OCI-LY7 (cell line): Measurements from ENCODE around the gene ZNF513. TPM values are rescaled to one million over a fixed set of nuclear protein-coding genes. Genes with fewer than 3 reads are reported as not detected.

Source experiments
- BruUV-seq: library from RNA; stranded (reverse); fragments of 400-500 nt; replicated peaks from 2 replicates; lab custom pipeline; 2021; lab: Mats Ljungman, UMichigan
- CTCF ChIA-PET: fragments of 300-600 bp; sonication (Branson Sonifier 250); formaldehyde crosslinking; loops from one replicate; lab custom pipeline; 2022; ENCODE audit warnings: antibody characterized with exemption; ENCODE audit not compliant: unreplicated experiment; lab: Charles Lee
- POLR2A ChIA-PET: fragments of 300-600 bp; sonication (Branson Sonifier 250); formaldehyde crosslinking; loops from one replicate; lab custom pipeline; 2022; ENCODE audit warnings: antibody characterized with exemption; lab: Charles Lee
- DNase-seq: peaks from one replicate; pipeline ENCODE4 v3.0.0-alpha.2; 2015; ENCODE audit warnings: low spot score
- H2AFZ ChIP-seq: fragments of 200-600 bp; sonication (generic), shearing (Covaris generic); 2 replicates; pipeline ENCODE4 v1.6.1; 2014; ENCODE audit warnings: mild to moderate bottlenecking, antibody characterized with exemption, low read length, moderate library complexity
- H3K27ac ChIP-seq: fragments of 200-600 bp; sonication (generic); 2 replicates; pipeline ENCODE4 v1.5.1; 2014; ENCODE audit warnings: mixed run types, low read depth, mild to moderate bottlenecking, moderate library complexity, low read length, inconsistent platforms; ENCODE audit not compliant: poor library complexity, severe bottlenecking
- H3K36me3 ChIP-seq: fragments of 200-600 bp; sonication (generic); 2 replicates; pipeline ENCODE4 v1.6.1; 2014; ENCODE audit warnings: mild to moderate bottlenecking, antibody characterized with exemption, low read length, moderate library complexity, mixed read lengths; ENCODE audit not compliant: insufficient read depth
- H3K4me1 ChIP-seq: fragments of 200-600 bp; sonication (generic); 2 replicates; pipeline ENCODE4 v1.5.1; 2014; ENCODE audit warnings: mild to moderate bottlenecking, low read length; ENCODE audit not compliant: insufficient read depth, poor library complexity, severe bottlenecking
- H3K4me2 ChIP-seq: fragments of 200-600 bp; sonication (generic); 2 replicates; pipeline ENCODE4 v1.6.1; 2014; ENCODE audit warnings: mild to moderate bottlenecking, low read length
- H3K4me3 ChIP-seq: fragments of 200-600 bp; sonication (generic); 2 replicates; pipeline ENCODE4 v1.5.1; 2014; ENCODE audit warnings: mild to moderate bottlenecking, low read depth, low read length; ENCODE audit not compliant: poor library complexity, severe bottlenecking
- H3K79me2 ChIP-seq: fragments of 200-600 bp; sonication (generic); 2 replicates; pipeline ENCODE4 v1.6.1; 2016; ENCODE audit warnings: low read depth, mild to moderate bottlenecking, low read length, moderate library complexity, mixed read lengths; ENCODE audit not compliant: insufficient read depth
- H3K9me2 ChIP-seq: fragments of 200-600 bp; sonication (generic); 2 replicates; pipeline ENCODE4 v1.6.1; 2016; ENCODE audit warnings: mild to moderate bottlenecking, low read length, mixed read lengths; ENCODE audit not compliant: insufficient read depth
- H3K9me3 ChIP-seq: fragments of 200-600 bp; sonication (generic); 2 replicates; pipeline ENCODE4 v1.6.1; 2014; ENCODE audit warnings: mild to moderate bottlenecking, mixed run types, low read length, mixed read lengths
- H4K20me1 ChIP-seq: fragments of 200-600 bp; sonication (generic); 2 replicates; pipeline ENCODE4 v1.6.1; 2014; ENCODE audit warnings: mild to moderate bottlenecking, antibody characterized with exemption, low read length, moderate library complexity, mixed read lengths; ENCODE audit not compliant: insufficient read depth
- EZH2phosphoT487 ChIP-seq: fragments of 200-600 bp; sonication (generic); IDR thresholded peaks from 2 replicates; pipeline ENCODE4 v1.6.1; 2018; ENCODE audit warnings: low read depth, borderline replicate concordance, mild to moderate bottlenecking, mixed run types, antibody characterized with exemption, low read length, moderate library complexity, mixed read lengths
- intact Hi-C: fragments of 100-400 bp; cut with micrococcal nuclease; formaldehyde crosslinking; loops from one replicate; pipeline ENCODE4 v1.10.0; 2022; ENCODE audit not compliant: unreplicated experiment
- total RNA-seq, 2 experiments: library from RNA; depleted of rRNA in 1 of 2; stranded (reverse); fragments of >200 nt in 1 of 2; shearing (Covaris generic) in 1 of 2; gene quantifications; 2 replicates each; pipeline ENCODE4 v1.2.3, GENCODE V29; 2014 to 2022
- TF ChIP-seq, protein P1 (sequence below): fragments of 200-600 bp; sonication (generic); conservative IDR thresholded peaks from 2 replicates; pipeline ENCODE4 v1.5.1; 2014; ENCODE audit warnings: mild to moderate bottlenecking, antibody characterized with exemption, low read length, moderate library complexity, mixed read lengths

ZNF513 gene
- total RNA-seq, 2 experiments from 2014 or later, result 10.0 to 10.9 TPM

DNA sequence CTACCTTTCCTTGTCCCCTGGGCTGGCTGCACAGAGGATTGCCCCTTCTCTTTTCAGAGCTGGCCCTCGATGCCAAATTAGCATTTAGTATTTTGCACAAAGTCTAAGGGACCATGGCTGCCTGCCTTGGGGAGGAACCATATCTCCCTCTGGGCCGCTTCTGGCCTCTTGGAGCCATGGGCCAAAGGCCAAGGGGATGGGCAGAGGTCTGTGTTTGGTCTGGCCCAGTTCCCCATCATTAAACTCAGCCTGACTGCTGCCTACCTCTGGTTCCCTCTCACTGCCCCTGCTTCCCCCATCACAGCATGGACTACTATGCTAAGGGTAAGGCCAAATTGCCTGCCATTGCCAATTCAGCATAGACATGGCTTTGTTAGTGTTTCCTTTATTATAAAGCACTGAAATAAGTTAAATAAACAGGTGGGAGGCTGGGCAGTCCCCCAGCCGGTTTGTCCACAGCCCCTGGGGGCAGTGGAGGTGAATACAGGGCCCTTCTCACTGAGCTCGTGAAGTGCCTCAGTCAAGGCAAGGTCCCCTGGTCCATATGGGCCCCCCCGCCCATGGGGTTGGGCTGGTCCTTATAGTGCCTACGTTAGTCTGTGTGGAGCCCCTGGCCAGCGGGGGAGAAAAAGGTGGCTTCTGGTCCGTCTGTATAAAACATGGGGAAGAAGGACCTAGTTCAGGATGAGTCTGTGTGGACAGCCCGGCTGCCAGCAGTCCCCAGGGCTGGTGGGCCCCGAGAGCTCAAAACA lies 3.5 kb downstream of the ZNF513 start:
- peaks cover 29% of the 10 kb centered on the region for H3K4me1 ChIP-seq
- H3K9me2 ChIP-seq, result no peaks in the 10 kb centered on the region
- no peak overlapping the region for H3K4me3 ChIP-seq
- no peak for TF ChIP-seq EZH2phosphoT487
- TF ChIP-seq, protein P1, sequence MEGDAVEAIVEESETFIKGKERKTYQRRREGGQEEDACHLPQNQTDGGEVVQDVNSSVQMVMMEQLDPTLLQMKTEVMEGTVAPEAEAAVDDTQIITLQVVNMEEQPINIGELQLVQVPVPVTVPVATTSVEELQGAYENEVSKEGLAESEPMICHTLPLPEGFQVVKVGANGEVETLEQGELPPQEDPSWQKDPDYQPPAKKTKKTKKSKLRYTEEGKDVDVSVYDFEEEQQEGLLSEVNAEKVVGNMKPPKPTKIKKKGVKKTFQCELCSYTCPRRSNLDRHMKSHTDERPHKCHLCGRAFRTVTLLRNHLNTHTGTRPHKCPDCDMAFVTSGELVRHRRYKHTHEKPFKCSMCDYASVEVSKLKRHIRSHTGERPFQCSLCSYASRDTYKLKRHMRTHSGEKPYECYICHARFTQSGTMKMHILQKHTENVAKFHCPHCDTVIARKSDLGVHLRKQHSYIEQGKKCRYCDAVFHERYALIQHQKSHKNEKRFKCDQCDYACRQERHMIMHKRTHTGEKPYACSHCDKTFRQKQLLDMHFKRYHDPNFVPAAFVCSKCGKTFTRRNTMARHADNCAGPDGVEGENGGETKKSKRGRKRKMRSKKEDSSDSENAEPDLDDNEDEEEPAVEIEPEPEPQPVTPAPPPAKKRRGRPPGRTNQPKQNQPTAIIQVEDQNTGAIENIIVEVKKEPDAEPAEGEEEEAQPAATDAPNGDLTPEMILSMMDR, result no peak
- H4K20me1 ChIP-seq, result no peaks in the 10 kb centered on the region
- CTCF ChIA-PET, result no interaction called here
- H3K4me2 ChIP-seq, result no peak overlapping the region
- peaks cover 95% of the 10 kb centered on the region for H3K36me3 ChIP-seq
- H3K9me3 ChIP-seq, result no peaks in the 10 kb centered on the region
- POLR2A ChIA-PET, result no interaction called here
- H3K79me2 ChIP-seq, result peaks cover 20% of the 10 kb centered on the region; the same call in 1 of the 2 replicates
- no TSS peak for BruUV-seq
- no peak overlapping the region for H3K27ac ChIP-seq
- intact Hi-C loops, result no loop called here
- H2AFZ ChIP-seq, result no peak overlapping the region
- DNase-seq, result no peak

DNA sequence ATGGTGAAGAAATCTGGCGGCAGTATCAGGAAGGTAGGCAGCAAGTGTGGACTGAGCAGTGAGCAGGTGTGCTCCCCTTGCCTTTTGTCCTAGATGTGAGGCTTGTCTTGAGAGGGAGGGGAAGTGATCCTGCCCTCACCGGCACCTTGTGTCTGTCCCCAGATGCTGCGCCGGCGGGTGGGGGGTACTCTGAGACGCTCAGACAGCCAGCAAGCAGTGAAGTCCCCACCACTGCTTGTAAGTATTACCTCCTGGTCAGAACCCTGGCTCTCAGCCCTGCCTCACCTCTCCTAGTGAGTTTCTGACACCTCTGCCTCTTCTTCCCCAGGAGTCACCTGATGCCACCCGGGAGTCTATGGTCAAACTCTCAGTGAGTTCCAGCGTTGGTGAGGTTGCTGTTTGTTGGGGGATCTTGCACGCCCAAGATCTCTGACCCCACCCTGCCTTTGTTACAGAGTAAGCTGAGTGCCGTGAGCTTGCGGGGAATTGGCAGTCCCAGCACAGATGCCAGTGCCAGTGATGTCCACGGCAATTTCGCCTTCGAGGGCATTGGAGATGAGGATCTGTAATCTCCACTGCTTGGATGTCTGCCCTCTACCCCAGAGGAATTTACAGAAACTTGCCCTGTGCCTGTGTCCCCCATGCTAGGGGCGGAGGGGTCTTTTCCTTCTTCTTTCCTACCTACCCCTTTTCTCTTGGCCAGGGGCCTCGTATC lies 4.2 kb downstream of the ZNF513 start:
- Histone ChIP-seq H2AFZ (no peak overlapping the region), H3K79me2 (peaks cover 27% of the 10 kb centered on the region), H3K4me1 (peaks cover 36% of the 10 kb centered on the region), H3K4me2 (no peak overlapping the region), H3K9me2 (no peaks in the 10 kb centered on the region), H4K20me1 (no peaks in the 10 kb centered on the region), H3K36me3 (peaks cover 90% of the 10 kb centered on the region), H3K9me3 (no peaks in the 10 kb centered on the region), H3K4me3 (no peak overlapping the region), H3K27ac (no peak overlapping the region)
- ChIA-PET POLR2A (no interaction called here), CTCF (no interaction called here)
- BruUV-seq, result no TSS peak
- no peak for DNase-seq
- TF ChIP-seq, protein P1, result no peak
- no peak for TF ChIP-seq EZH2phosphoT487
- intact Hi-C loops, result no loop called here
